HG03103 (cell line): ENCODE results near the gene TDRKH.

Experiments
- ATAC-seq: cut with Tn5 transposase; IDR thresholded peaks from one replicate; pipeline ENCODE4 v1.9.1; 2021; ENCODE audit warnings: low read depth; ENCODE audit not compliant: unreplicated experiment

The TDRKH gene, protein sequence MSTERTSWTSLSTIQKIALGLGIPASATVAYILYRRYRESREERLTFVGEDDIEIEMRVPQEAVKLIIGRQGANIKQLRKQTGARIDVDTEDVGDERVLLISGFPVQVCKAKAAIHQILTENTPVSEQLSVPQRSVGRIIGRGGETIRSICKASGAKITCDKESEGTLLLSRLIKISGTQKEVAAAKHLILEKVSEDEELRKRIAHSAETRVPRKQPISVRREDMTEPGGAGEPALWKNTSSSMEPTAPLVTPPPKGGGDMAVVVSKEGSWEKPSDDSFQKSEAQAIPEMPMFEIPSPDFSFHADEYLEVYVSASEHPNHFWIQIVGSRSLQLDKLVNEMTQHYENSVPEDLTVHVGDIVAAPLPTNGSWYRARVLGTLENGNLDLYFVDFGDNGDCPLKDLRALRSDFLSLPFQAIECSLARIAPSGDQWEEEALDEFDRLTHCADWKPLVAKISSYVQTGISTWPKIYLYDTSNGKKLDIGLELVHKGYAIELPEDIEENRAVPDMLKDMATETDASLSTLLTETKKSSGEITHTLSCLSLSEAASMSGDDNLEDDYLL

DNA sequence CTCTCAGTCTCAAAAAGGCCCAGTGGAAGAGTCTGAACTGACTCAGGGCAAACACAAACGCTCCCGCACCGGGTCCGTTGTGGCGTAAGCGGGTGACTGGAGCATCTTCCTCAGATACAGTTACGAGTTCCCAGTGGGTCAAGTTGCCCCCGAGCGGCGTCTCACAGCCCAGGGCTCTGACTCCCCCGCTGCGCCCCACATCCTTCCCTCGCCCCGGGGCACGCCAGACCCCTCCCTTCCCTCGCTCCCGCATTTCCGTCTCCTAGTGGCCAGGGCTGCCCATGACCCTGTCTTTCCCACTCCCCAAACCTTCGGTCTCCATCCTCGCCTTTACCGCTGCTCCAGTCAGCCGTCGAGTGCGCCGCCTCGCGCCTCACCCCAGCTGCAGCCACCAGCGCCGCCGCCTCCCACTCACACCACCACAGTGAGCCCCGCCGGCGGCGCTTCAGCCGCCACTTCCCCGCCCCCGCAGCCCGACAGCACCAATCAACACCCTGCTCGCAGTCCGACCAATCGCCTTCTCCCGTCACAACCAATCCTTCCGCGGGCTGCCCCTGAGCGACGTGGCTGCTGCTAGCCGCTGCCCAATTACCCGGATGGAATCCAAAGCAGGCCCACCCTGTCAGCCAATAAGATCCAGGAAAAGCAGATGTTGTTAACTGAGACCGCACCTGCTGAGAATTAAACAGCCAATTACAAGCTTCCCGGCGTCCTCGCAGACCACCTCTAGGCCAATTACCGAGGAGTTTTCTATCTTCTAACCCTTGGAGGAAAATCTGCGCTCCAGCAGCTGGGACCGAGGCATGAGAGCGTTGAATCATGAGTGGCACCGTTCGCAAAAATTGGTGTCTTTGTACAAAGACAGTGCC, at the start of gene TDRKH:
Gene TDRKH (minus strand): TSS at position 430 of the 869 bp plus-strand sequence. CDS start 7,478 bp downstream, outside the sequence.
- ATAC-seq, result peak; percentile 93

DNA sequence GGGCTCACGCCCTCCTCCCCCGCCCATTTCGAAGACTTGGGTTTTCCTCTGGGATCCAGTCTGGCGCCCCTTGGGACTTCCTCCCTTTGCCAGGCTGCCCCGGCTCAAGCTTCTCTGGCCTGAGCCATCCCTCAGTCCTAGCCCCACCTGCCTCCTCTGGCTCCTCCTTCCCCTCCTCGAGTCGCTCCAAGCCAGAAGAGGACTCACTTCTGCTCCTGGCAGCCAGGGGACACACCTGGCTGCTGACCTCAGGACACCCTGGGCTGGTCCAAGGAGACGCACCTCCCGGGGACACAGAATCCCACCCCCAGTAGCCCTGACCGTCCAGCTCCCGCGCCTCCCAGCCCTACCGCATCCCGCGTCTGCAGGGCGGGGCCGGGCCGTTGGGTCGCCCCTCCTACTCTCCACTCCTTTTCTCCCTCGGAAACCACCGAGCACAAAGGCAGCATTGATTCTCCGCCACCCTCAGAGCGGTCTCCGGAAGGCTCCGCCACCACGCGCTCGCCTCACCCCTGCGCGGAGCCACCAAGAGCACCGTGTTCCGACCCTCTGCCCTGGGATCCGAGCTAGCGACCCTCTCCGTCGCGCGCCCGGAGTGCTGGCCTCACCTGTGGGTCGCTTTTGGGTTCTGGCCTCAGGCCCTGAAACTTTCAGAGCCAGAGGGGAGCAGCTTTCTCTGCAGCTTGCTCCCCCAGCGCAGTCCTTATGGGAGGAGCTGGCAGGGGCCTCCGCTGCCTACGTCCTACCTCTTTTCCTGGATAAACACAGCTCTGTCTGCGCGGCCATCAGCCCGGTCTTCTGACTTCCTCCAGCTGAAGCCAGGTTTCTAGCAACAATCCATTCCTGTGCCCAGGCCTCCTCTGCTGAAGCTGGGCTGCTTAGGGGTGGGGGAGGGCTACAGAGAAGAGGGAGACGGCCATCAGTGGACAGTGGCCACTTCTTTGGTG, 49.4 kb upstream of the TDRKH start, which contains the start of gene C2CD4D:
Gene C2CD4D (minus strand): TSS at position 364 of the 947 bp plus-strand sequence. CDS start 831 bp downstream, outside the sequence.
- ATAC-seq, result no peak

DNA sequence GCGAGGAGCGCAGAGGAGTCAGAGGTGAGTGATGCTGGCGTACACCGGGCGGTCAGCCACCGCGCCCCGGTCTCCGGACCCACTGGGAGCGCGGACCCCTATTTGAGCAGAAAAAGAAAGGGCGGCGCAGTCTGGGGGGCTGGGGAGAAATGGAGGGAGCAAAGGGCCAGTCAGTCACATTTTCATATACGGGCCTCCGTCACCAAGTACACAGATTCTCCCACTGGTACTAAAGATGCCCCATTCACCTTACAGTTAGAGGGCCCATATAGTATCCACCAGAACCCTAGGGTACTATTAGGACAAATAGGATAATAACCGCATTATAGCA, 48.7 kb upstream of the TDRKH start:
- no peak for ATAC-seq

DNA sequence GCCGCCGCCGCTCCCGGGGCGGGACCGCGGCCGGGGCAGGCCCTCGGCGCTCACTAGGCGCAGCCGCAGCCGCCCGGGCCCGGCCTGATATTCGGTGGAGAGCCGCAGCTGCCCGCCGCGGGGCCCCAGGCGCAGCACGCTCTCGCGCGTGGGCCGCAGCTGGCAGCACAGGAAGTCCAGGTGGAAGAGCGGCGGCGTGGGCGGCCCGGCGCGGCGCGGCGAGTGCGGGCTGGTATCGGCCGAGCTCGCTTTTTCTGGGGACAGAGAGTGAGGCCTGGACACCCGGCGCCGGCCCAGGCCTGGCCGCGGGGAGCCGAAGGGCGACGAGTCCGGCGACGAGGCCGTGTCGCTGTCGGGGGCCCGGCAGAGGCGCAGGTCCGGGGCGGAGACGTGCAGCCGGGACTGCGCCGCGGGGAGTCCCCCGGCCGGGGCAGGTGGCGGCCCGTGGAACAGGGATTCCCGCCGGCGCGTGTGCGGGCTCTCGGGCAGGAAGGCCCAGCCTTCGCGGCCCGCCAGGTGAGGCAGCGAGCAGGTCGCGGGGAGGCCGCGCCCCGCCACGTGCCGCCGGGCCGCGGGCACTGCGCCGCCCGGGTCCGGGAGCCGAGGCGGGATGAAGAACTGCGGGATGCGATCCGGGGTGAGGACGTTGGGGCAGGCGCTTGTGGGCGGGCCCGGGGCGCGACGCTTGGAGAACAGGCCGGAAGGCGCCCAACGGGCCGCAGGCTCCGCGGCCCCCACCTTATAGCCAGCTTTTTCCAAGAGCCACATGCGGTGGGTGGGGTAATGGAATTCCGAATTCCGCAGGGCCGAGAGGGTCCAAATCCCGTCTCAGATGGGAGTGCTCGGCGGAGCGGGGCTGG, 48.2 kb upstream of the TDRKH start:
- no peak for ATAC-seq

DNA sequence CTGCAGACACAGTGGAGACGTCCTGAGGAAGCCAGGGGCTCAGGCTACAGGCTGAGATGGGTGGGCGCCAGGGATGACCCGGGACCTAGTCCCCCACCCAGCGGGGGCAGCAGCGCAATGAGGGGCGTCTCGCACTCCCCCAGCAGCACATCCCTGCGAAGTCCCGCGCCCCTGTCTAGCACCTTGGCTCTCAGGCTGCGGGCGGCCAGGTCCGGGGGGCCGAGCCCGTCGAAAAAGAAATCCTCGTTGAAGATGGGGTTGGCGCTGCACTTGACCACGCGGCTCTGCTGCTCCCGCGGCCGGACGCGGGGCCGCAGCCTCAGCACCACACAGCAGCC, 47.6 kb upstream of the TDRKH start:
- no peak for ATAC-seq

DNA sequence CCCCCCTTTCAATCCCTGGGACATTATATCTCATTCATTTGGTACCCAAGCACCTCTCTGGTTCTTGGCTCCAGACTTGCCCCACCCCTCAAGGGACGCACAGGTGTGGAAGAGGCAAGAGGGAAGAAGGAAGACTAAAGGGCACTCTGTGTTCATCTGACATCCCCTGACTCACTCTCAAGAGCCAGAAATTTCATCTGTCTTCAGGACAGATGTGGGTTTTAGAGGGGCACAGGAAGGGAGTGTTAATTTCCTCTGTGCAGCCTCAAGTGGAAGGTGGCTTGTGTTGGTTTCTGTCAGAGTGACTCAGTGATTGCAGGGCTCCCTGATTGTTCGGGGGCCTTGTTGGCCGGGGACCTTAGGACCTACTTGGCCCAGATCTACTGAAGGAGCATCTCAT, 46.9 kb upstream of the TDRKH start:
- ATAC-seq, result no peak

DNA sequence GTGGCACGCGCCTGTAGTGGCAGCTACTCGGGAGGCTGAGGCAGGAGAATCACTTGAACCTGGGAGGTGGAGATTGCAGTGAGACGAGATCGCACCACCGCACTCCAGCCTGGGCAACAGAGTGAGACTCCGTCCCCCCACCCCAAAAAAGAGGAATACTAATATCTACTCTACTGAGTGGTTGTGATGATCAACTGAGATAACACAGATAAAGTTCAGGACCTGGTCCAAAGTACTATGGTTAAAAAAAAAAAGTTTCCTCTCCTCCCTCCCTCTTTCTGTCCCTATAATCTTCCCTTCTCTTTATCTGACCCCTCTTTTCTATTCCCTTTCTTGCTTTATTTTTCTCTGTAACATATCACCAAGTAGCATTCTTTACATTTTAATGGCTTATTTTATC, 45.3 kb upstream of the TDRKH start:
- no peak for ATAC-seq

DNA sequence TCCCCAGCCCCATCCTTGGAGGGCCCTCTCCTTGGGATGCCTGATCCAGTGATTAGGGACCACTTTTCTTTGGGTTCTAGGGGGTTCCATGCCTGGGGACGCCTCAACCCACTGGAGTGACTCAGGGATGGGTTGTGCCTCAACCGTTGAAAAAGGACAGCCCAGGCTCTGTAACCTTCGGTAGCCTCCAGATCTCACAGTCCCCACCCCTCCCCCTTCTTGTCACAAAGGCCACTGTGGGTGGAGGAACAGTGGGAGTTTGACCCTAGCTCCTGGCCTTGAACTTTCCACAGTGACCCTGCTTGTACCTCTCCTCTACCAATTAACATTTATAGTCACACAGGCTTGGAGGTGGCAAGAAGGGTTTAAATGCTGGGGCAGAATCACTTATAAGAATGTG, 43.9 kb upstream of the TDRKH start:
- no peak for ATAC-seq

DNA sequence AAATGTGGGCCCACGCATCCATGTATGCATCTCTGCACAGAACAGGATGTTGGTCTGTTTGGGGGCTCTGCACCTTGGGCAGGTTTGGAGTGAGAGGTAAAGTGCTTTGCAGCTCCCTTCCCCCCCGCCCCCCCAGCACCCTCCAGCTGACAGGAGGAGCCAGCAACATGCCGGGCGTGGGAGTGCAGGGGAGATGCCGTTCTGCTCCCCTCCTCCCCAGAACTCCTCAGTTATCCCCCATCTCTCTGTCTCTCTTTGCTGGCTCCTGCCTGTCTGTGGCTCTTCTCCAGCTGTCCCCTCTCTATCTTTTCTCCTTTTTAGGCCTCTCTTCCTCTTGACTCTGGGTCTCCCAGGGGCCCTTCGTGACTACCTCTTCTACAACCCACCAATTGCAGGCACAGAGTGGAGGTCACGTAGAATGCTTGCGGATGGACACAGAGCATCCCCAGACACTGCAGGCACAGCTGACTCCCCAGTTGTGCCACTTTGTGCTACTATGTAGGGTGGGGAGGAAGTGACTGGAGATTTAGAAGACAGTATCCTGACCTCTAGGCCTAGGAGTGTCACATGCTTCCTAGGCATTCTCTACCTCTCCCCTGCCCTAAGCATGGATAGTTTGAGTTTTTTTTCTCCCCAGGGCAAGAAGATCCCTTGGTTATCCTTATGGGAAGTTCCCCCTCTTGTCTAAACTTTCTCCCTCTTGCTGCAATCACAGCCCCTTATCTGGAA, 43.0 kb upstream of the TDRKH start:
- ATAC-seq, result no peak

DNA sequence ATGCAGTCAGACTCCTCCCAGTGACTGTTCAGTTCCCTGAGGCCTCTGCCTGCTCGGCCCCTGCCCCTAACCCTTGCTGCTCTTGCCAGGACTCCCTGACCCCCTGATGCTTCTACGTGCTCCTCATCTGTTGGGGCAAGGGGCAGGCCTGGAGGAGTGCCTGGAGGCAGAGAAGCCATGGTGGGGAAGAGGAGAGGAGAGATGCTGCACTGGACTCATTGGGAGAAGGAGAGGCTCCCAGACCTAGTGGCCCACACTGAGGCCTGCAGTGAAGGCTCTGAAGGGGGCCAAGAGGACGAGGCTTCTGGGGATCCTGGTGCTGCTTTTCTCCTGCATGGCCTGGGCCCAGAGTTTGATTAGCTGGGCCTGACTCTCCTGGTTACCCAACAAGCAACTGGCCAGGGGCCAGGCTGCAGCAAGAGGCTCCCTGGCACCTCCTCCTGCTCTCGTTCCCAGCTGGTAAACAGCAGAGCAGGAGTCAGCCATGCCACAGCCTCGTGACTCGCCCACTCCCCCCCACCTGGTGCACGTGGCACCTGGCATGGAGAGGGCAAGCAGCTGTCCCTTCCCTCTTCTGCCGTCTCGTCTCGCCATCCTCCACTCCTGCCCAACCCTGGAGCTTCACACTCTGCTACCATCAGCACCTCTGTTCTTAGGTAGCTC, 42.1 kb upstream of the TDRKH start:
- ATAC-seq, result no peak

DNA sequence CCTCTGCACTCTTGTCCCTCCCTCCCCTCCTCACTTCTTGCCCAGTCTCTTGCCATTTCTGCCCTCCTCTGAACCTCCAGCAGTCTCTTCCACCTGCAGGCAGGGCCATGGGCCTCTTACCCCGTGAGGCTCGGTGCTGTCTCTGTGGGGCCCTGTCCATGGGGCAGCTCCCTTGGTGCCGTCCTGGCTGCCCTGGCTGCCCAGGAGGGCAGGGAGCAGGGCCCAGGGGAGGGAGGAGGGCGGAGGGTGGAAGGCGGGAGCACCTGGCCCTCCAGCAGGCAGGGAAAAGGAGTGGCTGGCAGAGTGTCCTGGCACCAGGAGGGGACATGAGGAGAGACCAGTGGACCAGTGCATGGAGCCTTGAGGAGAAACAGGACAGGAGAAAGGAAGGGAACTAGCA, 41.3 kb upstream of the TDRKH start, which contains the start of gene RORC:
Gene RORC (minus strand): TSS at position 198 of the 400 bp plus-strand sequence. CDS start 38 bp downstream, at position 160.
- ATAC-seq, result no peak

DNA sequence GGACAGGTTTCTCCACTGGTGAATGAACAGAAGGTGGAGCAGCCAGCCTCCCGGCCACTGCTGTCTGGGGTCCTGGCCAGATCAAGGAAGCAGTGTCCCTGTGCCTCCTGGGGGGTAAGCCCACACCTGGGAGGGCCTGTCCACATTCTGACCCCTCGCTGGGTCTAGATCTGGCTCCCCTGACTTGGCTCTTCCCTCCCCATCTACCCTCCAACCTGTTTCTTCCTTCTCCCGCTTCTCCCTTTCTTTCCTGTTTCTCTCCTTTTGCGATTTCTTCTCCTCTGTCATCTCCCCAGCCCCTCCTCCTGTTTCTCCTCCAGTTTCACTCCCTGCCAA, 40.9 kb upstream of the TDRKH start:
- ATAC-seq, result no peak

DNA sequence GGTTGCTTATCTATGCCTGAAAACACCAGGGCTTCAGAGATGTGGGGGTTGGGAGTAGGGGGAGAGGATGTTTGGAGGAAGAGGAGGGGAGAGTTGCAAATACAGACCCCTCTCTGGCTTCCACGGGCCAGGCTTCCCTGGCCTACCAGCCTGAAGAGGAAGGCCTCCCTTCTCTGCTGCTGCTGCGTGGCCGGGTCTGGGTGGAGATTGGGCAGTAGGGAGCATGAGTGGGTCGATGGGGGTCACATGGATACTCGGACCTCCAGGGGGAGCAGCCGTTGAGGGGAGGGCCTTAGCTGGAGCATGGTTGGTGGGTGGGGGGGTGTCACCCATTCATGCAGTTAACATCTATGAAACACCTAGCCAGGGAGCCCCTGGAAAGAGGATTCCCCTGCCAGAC, 39.8 kb upstream of the TDRKH start:
- no peak for ATAC-seq

DNA sequence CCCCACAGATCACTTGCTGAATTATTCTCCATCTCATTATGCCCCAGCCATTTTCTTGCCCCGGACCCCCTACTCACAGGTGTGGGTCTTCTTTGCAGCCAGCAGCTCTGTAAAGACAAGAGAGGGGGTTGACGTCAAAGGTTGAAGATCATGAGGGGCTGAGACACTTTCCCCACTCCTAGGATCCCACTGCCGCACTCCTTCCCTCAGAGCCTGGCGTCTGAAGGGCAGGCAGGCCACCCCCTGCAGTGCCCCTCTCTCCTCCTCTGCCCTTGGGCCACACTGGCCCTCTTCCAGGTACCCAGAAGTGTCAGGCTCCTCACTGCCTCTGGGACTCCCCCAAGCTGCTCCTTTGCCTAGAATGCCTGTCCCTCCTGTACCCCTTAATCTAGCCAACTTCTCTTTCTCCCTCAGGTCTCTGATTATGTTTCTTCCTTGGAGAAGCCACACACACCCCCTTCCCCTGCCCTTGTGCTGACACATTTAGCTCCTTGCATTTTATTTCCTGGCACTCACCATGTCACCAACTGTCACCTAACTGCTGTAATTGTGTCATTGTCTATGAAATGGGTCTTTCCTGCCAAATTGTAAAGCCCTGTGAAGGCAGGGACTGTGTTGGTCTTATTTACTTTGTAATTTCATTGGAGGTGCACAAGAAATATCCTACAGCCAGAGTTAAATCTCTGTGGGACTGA, 39.2 kb upstream of the TDRKH start:
- no peak for ATAC-seq

DNA sequence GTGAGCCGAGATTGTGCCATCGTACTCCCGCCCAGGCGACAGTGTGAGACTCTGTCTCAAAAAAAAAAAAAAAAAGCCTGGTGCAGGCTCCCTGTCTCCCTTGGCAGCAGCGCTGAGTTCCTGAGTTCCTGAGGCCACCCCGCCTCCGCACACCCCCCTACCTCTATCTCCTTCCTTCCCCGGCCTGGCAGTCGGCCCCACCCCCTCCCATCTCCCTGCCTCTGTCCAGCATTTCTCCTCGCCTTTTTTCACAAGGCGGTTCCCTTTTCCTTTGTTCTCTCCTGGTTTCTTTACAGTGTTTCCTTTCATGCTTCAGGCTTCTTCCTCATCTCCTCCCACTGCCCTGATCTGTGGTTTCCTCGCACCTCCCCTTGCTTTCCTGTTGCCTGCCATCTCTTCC, 38.6 kb upstream of the TDRKH start:
- no peak for ATAC-seq

DNA sequence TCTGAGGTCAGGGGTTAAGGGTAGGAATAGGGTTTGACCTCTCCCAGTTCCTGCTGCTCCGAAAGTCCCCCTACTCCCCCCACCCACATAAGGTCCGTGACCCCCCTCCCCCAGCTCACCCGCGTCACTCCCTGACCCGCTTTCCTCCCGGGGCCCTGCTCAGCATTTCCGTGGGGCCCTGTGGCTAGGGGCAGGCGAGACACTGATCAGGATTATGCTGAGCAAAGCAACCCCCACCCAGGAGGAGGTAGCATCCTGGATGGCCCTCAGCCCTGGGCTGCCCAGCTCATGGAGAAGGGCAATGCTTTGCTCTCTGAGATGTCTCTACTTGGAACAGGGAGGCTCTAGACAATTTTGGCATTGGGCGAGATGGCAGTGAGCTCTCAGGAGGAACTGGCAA, 37.6 kb upstream of the TDRKH start:
- no peak for ATAC-seq

DNA sequence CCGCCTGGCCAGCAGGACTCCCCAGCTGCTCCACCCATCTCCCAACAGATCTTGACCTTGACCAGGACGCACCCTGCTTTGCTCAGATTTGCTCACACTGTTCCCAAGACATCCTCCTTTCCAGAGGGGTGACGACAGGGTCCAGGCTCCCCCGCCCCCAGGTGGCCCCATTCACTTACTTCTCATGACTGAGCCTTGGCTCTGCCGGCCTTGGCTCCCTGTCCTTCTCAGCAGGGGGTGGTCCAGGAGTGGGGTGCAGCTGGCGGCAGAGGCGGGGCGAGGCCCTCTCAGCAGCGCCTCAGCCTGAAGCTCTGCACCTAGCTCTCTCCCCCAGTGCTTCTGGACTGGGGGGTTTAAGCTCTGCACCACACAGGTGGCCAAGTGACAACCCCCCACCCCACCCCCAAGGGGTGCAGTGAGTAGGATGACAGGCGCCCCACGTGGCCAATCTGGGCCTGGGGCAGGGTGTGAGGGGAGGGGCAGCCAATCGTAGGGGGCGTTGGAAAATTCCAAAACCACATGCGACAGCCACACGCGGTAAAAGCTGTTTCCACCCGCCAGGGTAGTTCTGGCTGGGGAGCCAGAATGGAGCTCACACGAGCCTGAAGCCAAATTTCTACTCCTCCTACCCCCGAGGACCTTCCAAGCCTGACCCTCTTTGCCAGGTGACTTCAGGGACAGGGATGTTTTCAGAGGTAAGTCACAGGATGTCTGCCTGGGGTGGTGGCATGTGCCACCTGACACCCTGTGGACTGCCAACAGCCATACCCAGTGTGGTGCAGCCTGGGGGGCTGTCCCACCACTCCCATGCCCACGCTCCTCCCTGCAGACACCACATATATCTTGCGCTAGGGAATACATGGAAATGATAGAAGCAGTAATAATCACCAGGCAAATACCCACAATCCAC, 35.7 kb upstream of the TDRKH start:
- ATAC-seq, result no peak
